ENCODE measurements around the gene TEDC2.
A peak's percentile ranks its signal among the peaks of the same experiment; 100 is the strongest.

TEDC2 gene, protein sequence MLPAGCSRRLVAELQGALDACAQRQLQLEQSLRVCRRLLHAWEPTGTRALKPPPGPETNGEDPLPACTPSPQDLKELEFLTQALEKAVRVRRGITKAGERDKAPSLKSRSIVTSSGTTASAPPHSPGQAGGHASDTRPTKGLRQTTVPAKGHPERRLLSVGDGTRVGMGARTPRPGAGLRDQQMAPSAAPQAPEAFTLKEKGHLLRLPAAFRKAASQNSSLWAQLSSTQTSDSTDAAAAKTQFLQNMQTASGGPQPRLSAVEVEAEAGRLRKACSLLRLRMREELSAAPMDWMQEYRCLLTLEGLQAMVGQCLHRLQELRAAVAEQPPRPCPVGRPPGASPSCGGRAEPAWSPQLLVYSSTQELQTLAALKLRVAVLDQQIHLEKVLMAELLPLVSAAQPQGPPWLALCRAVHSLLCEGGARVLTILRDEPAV

DNA sequence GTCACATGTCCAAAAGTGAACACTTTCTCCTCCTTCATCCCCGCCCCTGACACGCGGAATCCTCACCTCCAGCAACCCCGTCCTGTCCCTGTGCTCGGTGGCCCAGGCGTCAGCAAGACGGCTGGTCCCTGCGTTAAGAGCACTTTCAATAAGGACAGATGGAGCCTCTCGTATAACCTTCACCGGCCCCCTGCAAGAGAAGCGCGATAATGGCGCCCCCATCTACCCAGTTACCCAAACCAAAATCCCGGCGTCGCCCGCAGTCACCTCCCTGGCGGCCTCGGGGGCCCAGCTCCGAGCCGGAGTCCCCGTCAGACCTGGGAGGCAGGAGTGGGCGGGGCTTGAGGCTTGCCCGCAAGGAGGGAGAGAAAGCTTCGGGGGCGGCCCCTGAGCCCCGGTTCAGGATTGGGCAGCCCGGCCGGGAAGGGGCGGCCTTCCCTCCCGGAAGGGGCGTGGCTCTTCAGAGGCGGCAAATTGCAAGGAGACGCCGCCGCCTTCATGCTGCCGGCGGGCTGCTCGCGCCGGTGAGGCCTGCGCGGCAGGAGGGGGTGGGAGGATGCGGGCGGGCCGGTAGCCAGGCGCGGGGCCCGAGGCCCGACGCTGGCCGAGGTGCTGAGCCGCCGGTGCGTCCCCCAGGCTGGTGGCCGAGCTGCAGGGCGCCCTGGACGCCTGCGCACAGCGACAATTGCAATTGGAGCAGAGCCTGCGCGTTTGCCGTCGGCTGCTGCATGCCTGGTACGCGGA, at the start of gene TEDC2:
TSS of gene TEDC2 (plus strand) at position 463 of the 744 bp plus-strand sequence. CDS start at position 499, 36 bp downstream.
- H3K4me3 ChIP-seq (ENCODE audit: low read length): peak within 1 kb of the TSS; percentile 72
- peak within 1 kb of the TSS; percentile 21; the same call in 1 of the 2 replicates for H3K27ac ChIP-seq (ENCODE audit: low read length)
- peak within 1 kb of the TSS; percentile 79 for H2AFZ ChIP-seq (ENCODE audit: low read length)
- no peaks in the 10 kb centered on the region; the same call in 1 of the 2 replicates for H3K36me3 ChIP-seq (replicated peaks; ENCODE audit: insufficient read depth, low read length)
- no peaks in the 10 kb centered on the region for H3K9me2 ChIP-seq (replicated peaks; ENCODE audit: insufficient read depth, low read length)
- peak; percentile 98 for DNase-seq
- peaks cover 21% of the 10 kb centered on the region for H3F3A ChIP-seq (ENCODE audit: insufficient read depth, low read length)
- H3K9me3 ChIP-seq (replicated peaks; ENCODE audit: insufficient read depth, low read length): no peaks in the 10 kb centered on the region
- peak within 1 kb of the TSS; percentile 81 for H3K9ac ChIP-seq (ENCODE audit: low read length)
- no peaks in the 10 kb centered on the region for H4K20me1 ChIP-seq (ENCODE audit: insufficient read depth, low read length)
- peaks cover 14% of the 10 kb centered on the region for H3K79me2 ChIP-seq (ENCODE audit: low read length)
- no peaks in the 10 kb centered on the region for H3K27me3 ChIP-seq (replicated peaks; ENCODE audit: insufficient read depth, low read length)
- peaks cover 15% of the 10 kb centered on the region for H3K4me1 ChIP-seq (ENCODE audit: low read length)
- TF ChIP-seq EZH2phosphoT487 (IDR thresholded peaks at IDR 0.05; ENCODE audit: low read length) (no peak), EZH2 (optimal IDR thresholded peaks at IDR 0.05; ENCODE audit: low read depth, low read length) (no peak)
- TF ChIP-seq, protein P1, sequence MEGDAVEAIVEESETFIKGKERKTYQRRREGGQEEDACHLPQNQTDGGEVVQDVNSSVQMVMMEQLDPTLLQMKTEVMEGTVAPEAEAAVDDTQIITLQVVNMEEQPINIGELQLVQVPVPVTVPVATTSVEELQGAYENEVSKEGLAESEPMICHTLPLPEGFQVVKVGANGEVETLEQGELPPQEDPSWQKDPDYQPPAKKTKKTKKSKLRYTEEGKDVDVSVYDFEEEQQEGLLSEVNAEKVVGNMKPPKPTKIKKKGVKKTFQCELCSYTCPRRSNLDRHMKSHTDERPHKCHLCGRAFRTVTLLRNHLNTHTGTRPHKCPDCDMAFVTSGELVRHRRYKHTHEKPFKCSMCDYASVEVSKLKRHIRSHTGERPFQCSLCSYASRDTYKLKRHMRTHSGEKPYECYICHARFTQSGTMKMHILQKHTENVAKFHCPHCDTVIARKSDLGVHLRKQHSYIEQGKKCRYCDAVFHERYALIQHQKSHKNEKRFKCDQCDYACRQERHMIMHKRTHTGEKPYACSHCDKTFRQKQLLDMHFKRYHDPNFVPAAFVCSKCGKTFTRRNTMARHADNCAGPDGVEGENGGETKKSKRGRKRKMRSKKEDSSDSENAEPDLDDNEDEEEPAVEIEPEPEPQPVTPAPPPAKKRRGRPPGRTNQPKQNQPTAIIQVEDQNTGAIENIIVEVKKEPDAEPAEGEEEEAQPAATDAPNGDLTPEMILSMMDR (IDR thresholded peaks at IDR 0.05; ENCODE audit: low read length): no peak
- peak within 1 kb of the TSS; percentile 96 for H3K4me2 ChIP-seq (ENCODE audit: low read depth, low read length)

DNA sequence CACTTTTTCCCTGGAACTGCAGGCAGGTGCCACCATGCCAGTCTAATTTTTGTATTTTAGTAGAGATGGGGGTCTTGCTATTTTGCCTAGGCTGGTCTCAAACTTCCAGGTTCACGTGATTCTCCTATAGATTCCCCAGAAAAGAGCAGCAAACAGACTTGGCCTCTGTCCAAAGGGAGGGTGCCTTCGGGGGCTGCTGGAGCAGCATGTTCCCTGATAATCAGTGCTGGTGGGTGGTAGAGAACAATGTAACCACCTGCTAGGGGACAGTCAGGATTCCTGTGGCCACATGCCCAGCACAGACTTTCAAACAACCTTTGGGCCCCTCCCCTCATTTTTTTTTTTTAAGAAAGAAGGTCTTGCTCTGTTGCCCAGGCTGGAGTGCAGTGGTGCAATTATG, 44.8 kb upstream of the TEDC2 start:
- peaks cover 14% of the 10 kb centered on the region for H3K27me3 ChIP-seq (replicated peaks; ENCODE audit: insufficient read depth, low read length)
- no peak for DNase-seq

DNA sequence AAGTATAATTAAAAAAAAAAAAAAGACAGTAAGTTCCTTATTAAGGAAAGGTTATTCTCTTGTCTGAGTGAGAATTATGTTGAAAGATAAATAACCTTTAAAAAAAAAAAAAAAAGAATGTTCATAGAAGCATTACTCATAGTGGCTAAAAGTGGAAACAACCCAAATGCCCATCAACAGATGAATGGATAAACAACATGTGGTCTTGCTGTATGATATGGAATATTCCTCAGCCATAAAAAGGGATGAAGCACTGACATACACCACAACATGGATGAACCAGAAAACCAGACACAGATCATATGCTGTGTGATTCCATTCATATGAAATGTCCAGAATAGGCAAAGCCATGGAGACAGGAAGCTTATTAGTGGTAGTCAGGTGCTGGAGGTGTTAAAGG, 39.9 kb upstream of the TEDC2 start:
- no peak overlapping the region for H2AFZ ChIP-seq (ENCODE audit: low read length)

More for the DNA sequence above, 44.8 kb upstream of the TEDC2 start:
- Histone ChIP-seq H3K79me2 (ENCODE audit: low read length) (no peaks in the 10 kb centered on the region), H2AFZ (ENCODE audit: low read length) (no peak overlapping the region), H3K4me1 (ENCODE audit: low read length) (no peaks in the 10 kb centered on the region), H3K36me3 (replicated peaks; ENCODE audit: insufficient read depth, low read length) (no peaks in the 10 kb centered on the region), H3K9me2 (replicated peaks; ENCODE audit: insufficient read depth, low read length) (no peaks in the 10 kb centered on the region), H4K20me1 (ENCODE audit: insufficient read depth, low read length) (no peaks in the 10 kb centered on the region), H3K27ac (ENCODE audit: low read length) (no peak overlapping the region), H3K9ac (ENCODE audit: low read length) (no peak overlapping the region), H3K4me3 (ENCODE audit: low read length) (no peak overlapping the region), H3K9me3 (replicated peaks; ENCODE audit: insufficient read depth, low read length) (no peaks in the 10 kb centered on the region), H3F3A (ENCODE audit: insufficient read depth, low read length) (no peaks in the 10 kb centered on the region), H3K4me2 (ENCODE audit: low read depth, low read length) (no peak overlapping the region)
- TF ChIP-seq EZH2phosphoT487 (IDR thresholded peaks at IDR 0.05; ENCODE audit: low read length) (no peak), EZH2 (optimal IDR thresholded peaks at IDR 0.05; ENCODE audit: low read depth, low read length) (no peak)
- TF ChIP-seq, protein P1 (IDR thresholded peaks at IDR 0.05; ENCODE audit: low read length): no peak

More for the DNA sequence above, 39.9 kb upstream of the TEDC2 start:
- no peak for DNase-seq
- Histone ChIP-seq H3K27me3 (replicated peaks; ENCODE audit: insufficient read depth, low read length) (no peaks in the 10 kb centered on the region), H3K4me2 (ENCODE audit: low read depth, low read length) (no peak overlapping the region), H4K20me1 (ENCODE audit: insufficient read depth, low read length) (no peaks in the 10 kb centered on the region), H3K36me3 (replicated peaks; ENCODE audit: insufficient read depth, low read length) (no peaks in the 10 kb centered on the region), H3K9ac (ENCODE audit: low read length) (no peak overlapping the region), H3K27ac (ENCODE audit: low read length) (no peak overlapping the region), H3F3A (ENCODE audit: insufficient read depth, low read length) (no peaks in the 10 kb centered on the region), H3K79me2 (ENCODE audit: low read length) (no peaks in the 10 kb centered on the region), H3K4me3 (ENCODE audit: low read length) (no peak overlapping the region), H3K4me1 (ENCODE audit: low read length) (no peaks in the 10 kb centered on the region), H3K9me3 (replicated peaks; ENCODE audit: insufficient read depth, low read length) (no peaks in the 10 kb centered on the region), H3K9me2 (replicated peaks; ENCODE audit: insufficient read depth, low read length) (no peaks in the 10 kb centered on the region)
- TF ChIP-seq, protein P1 (IDR thresholded peaks at IDR 0.05; ENCODE audit: low read length): no peak
- no peak for TF ChIP-seq EZH2 (optimal IDR thresholded peaks at IDR 0.05; ENCODE audit: low read depth, low read length)
- TF ChIP-seq EZH2phosphoT487 (IDR thresholded peaks at IDR 0.05; ENCODE audit: low read length): no peak
